ENCODE data around the gene SPAG16.

- TF ChIP-seq CTCF (IDR thresholded peaks at IDR 0.05) (no peak), REST (IDR thresholded peaks at IDR 0.05; ENCODE audit: insufficient read depth in 1 of 2, low read depth in 2 of 2, low read length in 1 of 2) (no peak)
These were observed 993.6 kb downstream of the SPAG16 start for GRCh38 chr2:214277880-214278279.

All from Panc1 (cell line).